ENCODE data around the gene PLEKHS1. TPM values are rescaled to one million over a fixed set of nuclear protein-coding genes. Genes with fewer than 3 reads are reported as not detected.

PLEKHS1 gene
- total RNA-seq, 2 experiments from 2014 or later: 0.08 TPM; not detected in 1

DNA sequence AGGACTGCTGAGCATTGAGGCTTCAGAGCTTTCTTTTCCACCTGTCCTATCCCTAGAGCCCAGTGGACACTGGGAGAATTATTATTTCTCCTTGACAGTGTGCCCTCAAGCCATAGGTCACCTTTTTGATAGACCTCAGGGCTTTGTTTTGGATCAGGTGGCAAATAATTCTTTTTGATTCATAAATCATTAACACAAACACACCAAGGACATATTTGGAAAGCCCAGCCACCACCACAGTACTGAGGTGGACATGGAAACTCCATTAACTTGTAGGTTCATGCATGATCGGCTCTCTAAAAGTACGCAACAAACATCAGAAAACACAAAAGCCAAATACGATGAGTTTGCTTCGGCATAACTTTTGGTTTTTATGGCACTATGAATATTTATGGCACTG lies 17.8 kb upstream of the PLEKHS1 start:
- ATAC-seq (ENCODE audit: poor library complexity): no peak
- intact Hi-C loops (cut with DNase I, micrococcal nuclease): no loop called here
- POLR2A ChIA-PET: no interaction called here
- peaks cover 15% of the 10 kb centered on the region for H3K36me3 ChIP-seq (ENCODE audit: insufficient read depth, low read length)
- no peaks in the 10 kb centered on the region for H3K9me3 ChIP-seq (ENCODE audit: control insufficient read depth in 1 of 2, insufficient read depth in 1 of 2, low read length in 2 of 2)
- Mint-ChIP-seq H3K36me3 (ENCODE audit: low read depth) (peaks cover 34% of the 10 kb centered on the region), H3K27me3 (no peaks in the 10 kb centered on the region), H3K4me3 (no peak overlapping the region), H3K4me1 (ENCODE audit: low read depth) (no peaks in the 10 kb centered on the region), H3K9me3 (no peaks in the 10 kb centered on the region), H3K27ac (no peak overlapping the region)
- H3K27me3 ChIP-seq (ENCODE audit: control insufficient read depth in 1 of 2, insufficient read depth in 2 of 2, low read length in 2 of 2): no peaks in the 10 kb centered on the region
- no peak overlapping the region for H3K27ac ChIP-seq (ENCODE audit: low read depth in 1 of 2, low read length in 2 of 2)
- CTCF ChIA-PET: no interaction called here
- DNase-seq: no peak
- no peak overlapping the region for H3K4me3 ChIP-seq (ENCODE audit: low read length)
- H3K4me1 ChIP-seq (ENCODE audit: insufficient read depth, low read length): no peaks in the 10 kb centered on the region
- TF ChIP-seq, protein P1, sequence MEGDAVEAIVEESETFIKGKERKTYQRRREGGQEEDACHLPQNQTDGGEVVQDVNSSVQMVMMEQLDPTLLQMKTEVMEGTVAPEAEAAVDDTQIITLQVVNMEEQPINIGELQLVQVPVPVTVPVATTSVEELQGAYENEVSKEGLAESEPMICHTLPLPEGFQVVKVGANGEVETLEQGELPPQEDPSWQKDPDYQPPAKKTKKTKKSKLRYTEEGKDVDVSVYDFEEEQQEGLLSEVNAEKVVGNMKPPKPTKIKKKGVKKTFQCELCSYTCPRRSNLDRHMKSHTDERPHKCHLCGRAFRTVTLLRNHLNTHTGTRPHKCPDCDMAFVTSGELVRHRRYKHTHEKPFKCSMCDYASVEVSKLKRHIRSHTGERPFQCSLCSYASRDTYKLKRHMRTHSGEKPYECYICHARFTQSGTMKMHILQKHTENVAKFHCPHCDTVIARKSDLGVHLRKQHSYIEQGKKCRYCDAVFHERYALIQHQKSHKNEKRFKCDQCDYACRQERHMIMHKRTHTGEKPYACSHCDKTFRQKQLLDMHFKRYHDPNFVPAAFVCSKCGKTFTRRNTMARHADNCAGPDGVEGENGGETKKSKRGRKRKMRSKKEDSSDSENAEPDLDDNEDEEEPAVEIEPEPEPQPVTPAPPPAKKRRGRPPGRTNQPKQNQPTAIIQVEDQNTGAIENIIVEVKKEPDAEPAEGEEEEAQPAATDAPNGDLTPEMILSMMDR (IDR thresholded peaks at IDR 0.05): no peak

DNA sequence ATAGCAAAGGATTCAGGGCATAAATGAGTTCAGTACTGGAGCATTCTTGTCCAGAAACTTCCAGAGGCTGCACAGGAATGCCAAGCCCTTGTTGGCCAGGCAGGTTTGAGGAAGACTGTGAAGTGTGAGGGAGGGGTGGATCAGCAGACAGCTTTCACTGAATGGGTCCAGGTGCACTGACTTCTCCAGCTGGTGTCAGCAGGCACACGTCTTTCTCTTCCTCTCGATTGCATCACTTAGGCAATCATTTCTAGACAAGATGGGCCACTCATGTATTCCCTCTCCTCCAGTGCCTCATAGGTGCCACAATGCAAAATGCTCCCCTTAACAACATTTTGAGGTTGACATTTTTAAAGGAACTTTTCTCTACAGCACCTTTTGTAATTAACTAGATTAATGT lies 15.6 kb upstream of the PLEKHS1 start:
- Histone ChIP-seq H3K36me3 (ENCODE audit: insufficient read depth, low read length) (no peaks in the 10 kb centered on the region), H3K9me3 (ENCODE audit: control insufficient read depth in 1 of 2, insufficient read depth in 1 of 2, low read length in 2 of 2) (no peaks in the 10 kb centered on the region), H3K4me1 (ENCODE audit: insufficient read depth, low read length) (no peaks in the 10 kb centered on the region), H3K27me3 (ENCODE audit: control insufficient read depth in 1 of 2, insufficient read depth in 2 of 2, low read length in 2 of 2) (no peaks in the 10 kb centered on the region), H3K27ac (ENCODE audit: low read depth in 1 of 2, low read length in 2 of 2) (no peak overlapping the region), H3K4me3 (ENCODE audit: low read length) (no peak overlapping the region)
- Mint-ChIP-seq H3K4me1 (ENCODE audit: low read depth) (no peaks in the 10 kb centered on the region), H3K27ac (no peak overlapping the region), H3K27me3 (peaks cover 6% of the 10 kb centered on the region), H3K9me3 (no peaks in the 10 kb centered on the region), H3K4me3 (no peak overlapping the region), H3K36me3 (ENCODE audit: low read depth) (peaks cover 13% of the 10 kb centered on the region)
- ChIA-PET POLR2A (no interaction called here), CTCF (no interaction called here)
- TF ChIP-seq, protein P1 (IDR thresholded peaks at IDR 0.05): no peak
- DNase-seq (no peak), ATAC-seq (ENCODE audit: poor library complexity) (no peak)
- intact Hi-C loops (cut with DNase I, micrococcal nuclease): no loop called here

DNA sequence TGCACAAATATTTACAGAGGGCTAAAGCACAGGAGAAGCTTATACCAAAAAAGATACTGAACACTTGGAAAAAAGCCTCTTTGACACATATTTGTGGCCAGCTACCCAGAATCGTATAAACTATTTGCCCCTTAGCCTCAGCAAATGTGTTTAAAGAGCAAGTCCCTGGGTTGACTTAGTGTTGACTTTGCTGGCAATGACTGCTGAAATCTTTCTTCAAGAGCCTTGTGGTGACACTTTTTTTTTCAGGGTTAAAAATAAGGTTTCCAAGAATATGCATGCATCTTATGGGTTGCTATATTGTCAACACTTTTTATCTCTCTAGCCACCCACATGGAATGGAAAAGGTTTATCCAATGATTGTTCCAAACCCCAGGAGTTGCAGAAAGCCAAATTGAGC lies 14.9 kb upstream of the PLEKHS1 start:
- H3K4me3 Mint-ChIP-seq: no peak overlapping the region
- Histone ChIP-seq H3K4me3 (ENCODE audit: low read length) (no peak overlapping the region), H3K27ac (ENCODE audit: low read depth in 1 of 2, low read length in 2 of 2) (no peak overlapping the region), H3K27me3 (ENCODE audit: control insufficient read depth in 1 of 2, insufficient read depth in 2 of 2, low read length in 2 of 2) (no peaks in the 10 kb centered on the region), H3K36me3 (ENCODE audit: insufficient read depth, low read length) (no peaks in the 10 kb centered on the region), H3K4me1 (ENCODE audit: insufficient read depth, low read length) (no peaks in the 10 kb centered on the region), H3K9me3 (ENCODE audit: control insufficient read depth in 1 of 2, insufficient read depth in 1 of 2, low read length in 2 of 2) (no peaks in the 10 kb centered on the region)
- ChIA-PET CTCF (no interaction called here), POLR2A (no interaction called here)
- peaks cover 6% of the 10 kb centered on the region for H3K27me3 Mint-ChIP-seq
- H3K36me3 Mint-ChIP-seq (ENCODE audit: low read depth): peaks cover 9% of the 10 kb centered on the region
- DNase-seq (no peak), ATAC-seq (ENCODE audit: poor library complexity) (no peak)
- H3K9me3 Mint-ChIP-seq: no peaks in the 10 kb centered on the region
- H3K4me1 Mint-ChIP-seq (ENCODE audit: low read depth): no peaks in the 10 kb centered on the region
- no peak overlapping the region for H3K27ac Mint-ChIP-seq
- TF ChIP-seq, protein P1 (IDR thresholded peaks at IDR 0.05): no peak
- intact Hi-C loops (cut with DNase I, micrococcal nuclease): no loop called here
